Measurements from ENCODE around the gene COL2A1.

DNA sequence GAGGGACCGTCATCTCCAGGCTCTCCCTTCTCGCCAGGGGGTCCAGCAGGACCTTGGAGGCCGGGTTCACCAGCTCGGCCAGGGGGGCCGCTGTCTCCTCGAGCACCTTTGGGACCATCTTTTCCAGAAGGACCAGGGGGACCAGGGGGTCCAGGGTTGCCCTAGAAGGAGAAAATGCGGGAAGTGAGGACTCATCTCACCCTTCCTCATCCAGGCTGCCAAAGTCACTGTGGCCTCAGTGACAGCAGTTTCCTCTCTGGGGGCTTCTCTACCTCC lies 25.7 kb downstream of the COL2A1 start:
- TF ChIP-seq CTCF (IDR thresholded peaks at IDR 0.05) (no peak), EP300 (IDR thresholded peaks at IDR 0.05; ENCODE audit: low read depth) (no peak)

All from transverse colon (tissue), 3 donors.